ENCODE results near the gene ZACN. TPM values are rescaled to one million over a fixed set of nuclear protein-coding genes. Genes with fewer than 3 reads are reported as not detected.

ZACN gene
- total RNA-seq, 1 experiment from 2014 or later = not detected

- DNase-seq (ENCODE audit: low spot score) = no peak
Measured at GRCh38 chr17:76131692-76132573, 53.0 kb downstream of the ZACN start.

Small RNAs within 50 kb of the gene (small RNA-seq; reads per million reads assigned to genes)
- not detected for gene MIR6868

Other genes starting within 250 kb of the ZACN start
- 37.5 and 43.5 TPM in 2 replicates for gene UNC13D, start 234.8 kb upstream of the ZACN start, total RNA-seq (2014; rRNA removed; shearing (Covaris generic))
- gene WBP2, start 223.8 kb upstream of the ZACN start, total RNA-seq (2014; rRNA removed; shearing (Covaris generic)) = 26.8 and 30.9 TPM in 2 replicates
- 65.7 and 69.5 TPM in 2 replicates for gene TRIM47, start 200.6 kb upstream of the ZACN start, total RNA-seq (2014; rRNA removed; shearing (Covaris generic))
- gene TRIM65, start 182.2 kb upstream of the ZACN start, total RNA-seq (2014; rRNA removed; shearing (Covaris generic)) = 20.2 and 29.2 TPM in 2 replicates
- 85.7 and 92.3 TPM in 2 replicates for gene MRPL38, start 174.3 kb upstream of the ZACN start, total RNA-seq (2014; rRNA removed; shearing (Covaris generic))
- gene FBF1, start 138.1 kb upstream of the ZACN start, total RNA-seq (2014; rRNA removed; shearing (Covaris generic)) = 7.4 and 13.1 TPM in 2 replicates
- gene ACOX1, start 100.0 kb upstream of the ZACN start, total RNA-seq (2014; rRNA removed; shearing (Covaris generic)) = 32.1 and 46.5 TPM in 2 replicates
- gene TEN1, start 99.9 kb upstream of the ZACN start, total RNA-seq (2014; rRNA removed; shearing (Covaris generic)) = 48.6 and 56.2 TPM in 2 replicates
- 9.5 and 11.5 TPM in 2 replicates for gene CDK3, start 78.3 kb upstream of the ZACN start, total RNA-seq (2014; rRNA removed; shearing (Covaris generic))
- gene EVPL, start 51.9 kb upstream of the ZACN start, total RNA-seq (2014; rRNA removed; shearing (Covaris generic)) = 40.1 and 42.1 TPM in 2 replicates
- gene SRP68, start 6.7 kb upstream of the ZACN start, total RNA-seq (2014; rRNA removed; shearing (Covaris generic)) = 21.3 and 23.9 TPM in 2 replicates
- gene GALR2, start 4.4 kb upstream of the ZACN start, total RNA-seq (2014; rRNA removed; shearing (Covaris generic)) = 1.1 and 2.1 TPM in 2 replicates
- 97.6 and 99.4 TPM in 2 replicates for gene EXOC7, start 24.6 kb downstream of the ZACN start, total RNA-seq (2014; rRNA removed; shearing (Covaris generic))
- 2.0 and 3.4 TPM in 2 replicates for gene FOXJ1, start 62.1 kb downstream of the ZACN start, total RNA-seq (2014; rRNA removed; shearing (Covaris generic))
- gene RNF157, start 161.3 kb downstream of the ZACN start, total RNA-seq (2014; rRNA removed; shearing (Covaris generic)) = 1.3 and 3.9 TPM in 2 replicates
- gene UBALD2, start 186.2 kb downstream of the ZACN start, total RNA-seq (2014; rRNA removed; shearing (Covaris generic)) = 63.7 and 72.5 TPM in 2 replicates
- 0.05 and 0.18 TPM in 2 replicates for gene QRICH2, start 229.1 kb downstream of the ZACN start, total RNA-seq (2014; rRNA removed; shearing (Covaris generic))

Measured in HT-29 (cell line).